Breast epithelium (tissue), 4 donors: ENCODE results near the gene DAPK1. TPM values are rescaled to one million over a fixed set of nuclear protein-coding genes. Genes with fewer than 3 reads are reported as not detected.

Experiments used
- DNase-seq, 2 donors: peaks; one replicate each; pipeline ENCODE4 v3.0.0-alpha.2; 2019; ENCODE audit warnings: low spot score in 2 of 2
- H3K27ac ChIP-seq, 2 donors: fragments of 200-600 bp; sonication (generic) in 1 of 2; one replicate each; pipeline ENCODE4 v1.5.1; 2016 to 2019; ENCODE audit warnings: mild to moderate bottlenecking in 1 of 2
- H3K27me3 ChIP-seq, 2 donors: fragments of 200-600 bp; sonication (generic) in 1 of 2; one replicate each; pipeline versions ENCODE4 v1.5.1 to v1.6.0; 2017 to 2019; ENCODE audit warnings: control low read depth in 1 of 2, mild to moderate bottlenecking in 1 of 2
- H3K36me3 ChIP-seq: fragments of 200-600 bp; one replicate; pipeline ENCODE4 v1.5.1; 2019
- H3K4me1 ChIP-seq, 2 donors: fragments of 200-600 bp; sonication (generic); one replicate each; pipeline ENCODE4 v1.5.1; 2016 to 2019; ENCODE audit warnings: control low read depth in 1 of 2
- H3K4me3 ChIP-seq, 3 donors: fragments of 200-600 bp; sonication (generic); 1 replicate in 2 of 3; 2 replicates in 1 of 3; pipeline ENCODE4 v1.5.1; 2016 to 2019; ENCODE audit warnings: mild to moderate bottlenecking in 3 of 3, moderate library complexity in 2 of 3
- H3K9me3 ChIP-seq, 2 donors: fragments of 200-600 bp; sonication (generic) in 1 of 2; one replicate each; pipeline ENCODE4 v1.5.1; 2016 to 2019; ENCODE audit warnings: control low read depth in 1 of 2
- CTCF ChIP-seq, 3 donors: fragments of 450-650 bp; IDR thresholded peaks; one replicate each; pipeline ENCODE4 v1.5.1; 2016 to 2017; ENCODE audit warnings: antibody characterized with exemption in 3 of 3, mild to moderate bottlenecking in 3 of 3, moderate library complexity in 3 of 3
- POLR2A ChIP-seq: fragments of 450-650 bp; IDR thresholded peaks from one replicate; pipeline ENCODE4 v1.6.1; 2016; ENCODE audit warnings: antibody characterized with exemption, mild to moderate bottlenecking, moderate library complexity
- POLR2AphosphoS5 ChIP-seq, 3 donors: sonication (generic); formaldehyde crosslinking; IDR thresholded peaks; one replicate each; pipeline ENCODE4 v1.6.1; 2017; ENCODE audit warnings: antibody characterized with exemption in 3 of 3
- intact Hi-C: fragments of 100-400 bp; cut with DNase I; formaldehyde crosslinking; loops from one replicate; pipeline ENCODE4 v1.15.1; 2023; ENCODE audit warnings: low total_unique reads
- total RNA-seq, 3 donors: library from RNA; depleted of rRNA; stranded (reverse); fragments of >200 nt; gene quantifications; one replicate each; pipeline ENCODE4 v1.1.0, GENCODE V29; 2016

DAPK1 gene
- total RNA-seq, 3 donors from 2014 or later: 14.7 to 42.6 (median 34.5) TPM

GRCh38 chr9:87698069-87698809 is 200.6 kb downstream of the DAPK1 start:
- Histone ChIP-seq H3K27ac (no peak overlapping the region), H3K36me3 (no peaks in the 10 kb centered on the region), H3K9me3 (no peaks in the 10 kb centered on the region), H3K4me3 (no peak overlapping the region), H3K27me3 (no peaks in the 10 kb centered on the region), H3K4me1 (no peaks in the 10 kb centered on the region)
- intact Hi-C loops: no loop called here
- DNase-seq: no peak
- no peak for TF ChIP-seq CTCF (IDR thresholded peaks at IDR 0.05)
- no peak for TF ChIP-seq POLR2AphosphoS5 (IDR thresholded peaks at IDR 0.05)
- TF ChIP-seq POLR2A: no peak

GRCh38 chr9:87699835-87700234 is 202.2 kb downstream of the DAPK1 start:
- intact Hi-C loops: no loop called here
- TF ChIP-seq POLR2AphosphoS5 (IDR thresholded peaks at IDR 0.05): no peak
- TF ChIP-seq CTCF (IDR thresholded peaks at IDR 0.05): no peak
- no peak for TF ChIP-seq POLR2A
- no peaks in the 10 kb centered on the region for H3K27me3 ChIP-seq
- no peaks in the 10 kb centered on the region for H3K9me3 ChIP-seq
- no peak overlapping the region for H3K27ac ChIP-seq
- H3K4me1 ChIP-seq: no peaks in the 10 kb centered on the region
- H3K36me3 ChIP-seq: no peaks in the 10 kb centered on the region
- no peak overlapping the region for H3K4me3 ChIP-seq
- DNase-seq: no peak

GRCh38 chr9:87701491-87701890 is 203.8 kb downstream of the DAPK1 start:
- no peaks in the 10 kb centered on the region for H3K36me3 ChIP-seq
- H3K4me3 ChIP-seq: no peak overlapping the region
- DNase-seq: no peak
- intact Hi-C loops: no loop called here
- TF ChIP-seq CTCF (IDR thresholded peaks at IDR 0.05) (no peak), POLR2AphosphoS5 (IDR thresholded peaks at IDR 0.05) (no peak), POLR2A (no peak)
- H3K27ac ChIP-seq: no peak overlapping the region
- H3K9me3 ChIP-seq: no peaks in the 10 kb centered on the region
- H3K4me1 ChIP-seq: no peaks in the 10 kb centered on the region
- H3K27me3 ChIP-seq: no peaks in the 10 kb centered on the region

GRCh38 chr9:87701931-87702421 is 204.3 kb downstream of the DAPK1 start:
- Histone ChIP-seq H3K4me1 (no peaks in the 10 kb centered on the region), H3K27ac (no peak overlapping the region), H3K9me3 (no peaks in the 10 kb centered on the region), H3K27me3 (no peaks in the 10 kb centered on the region), H3K36me3 (no peaks in the 10 kb centered on the region), H3K4me3 (no peak overlapping the region)
- no peak for TF ChIP-seq POLR2A
- no peak for TF ChIP-seq CTCF (IDR thresholded peaks at IDR 0.05)
- no peak for TF ChIP-seq POLR2AphosphoS5 (IDR thresholded peaks at IDR 0.05)
- DNase-seq: no peak
- intact Hi-C loops: no loop called here

- Histone ChIP-seq H3K36me3 (no peaks in the 10 kb centered on the region), H3K4me1 (no peaks in the 10 kb centered on the region), H3K4me3 (no peak overlapping the region), H3K27me3 (no peaks in the 10 kb centered on the region), H3K9me3 (no peaks in the 10 kb centered on the region), H3K27ac (no peak overlapping the region)
- intact Hi-C loops: no loop called here
- DNase-seq: no peak
- TF ChIP-seq CTCF (IDR thresholded peaks at IDR 0.05): no peak
- TF ChIP-seq POLR2A: no peak
- no peak for TF ChIP-seq POLR2AphosphoS5 (IDR thresholded peaks at IDR 0.05)
Observed at GRCh38 chr9:87702921-87703320, 205.3 kb downstream of the DAPK1 start.
